ENCODE data around the gene AARS2.
"Not testable (repeated sequence)": the region's sequence is repeated elsewhere in the genome, so short reads cannot be mapped to it uniquely, and the experiment has no call there.

AARS2 gene
- total RNA-seq: 30.2 to 58.1 reads per million in 2 donors

GRCh38 chr6:44312901-44313788 lies at the start of gene AARS2:
Gene AARS2 (minus strand): TSS chr6:44313347. CDS start chr6:44313323, 24 bp downstream.
- peak; percentile 95 for DNase-seq

DNA sequence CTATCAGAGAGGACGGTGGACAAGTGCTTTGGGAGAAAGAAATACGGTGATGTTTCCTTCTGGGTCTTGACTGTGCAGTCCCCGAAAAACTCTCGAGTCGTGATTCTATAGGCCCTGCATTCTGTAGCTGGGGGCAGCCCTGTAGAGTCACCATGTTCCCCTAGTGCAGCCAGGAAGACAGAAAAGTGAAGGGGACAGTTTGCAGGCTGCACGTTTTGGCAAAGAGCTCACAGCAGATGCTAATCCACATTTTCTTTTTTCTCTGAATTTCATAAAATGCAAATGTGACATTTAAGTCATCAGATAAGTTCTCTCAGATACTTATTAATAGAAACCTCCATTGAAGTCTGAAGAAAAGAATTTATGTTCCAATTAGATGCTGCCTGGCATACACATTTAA lies 48.8 kb upstream of the AARS2 start:
- DNase-seq: no peak

GRCh38 chr6:44359973-44360372 lies 46.8 kb upstream of the AARS2 start:
- no peak for DNase-seq

DNA sequence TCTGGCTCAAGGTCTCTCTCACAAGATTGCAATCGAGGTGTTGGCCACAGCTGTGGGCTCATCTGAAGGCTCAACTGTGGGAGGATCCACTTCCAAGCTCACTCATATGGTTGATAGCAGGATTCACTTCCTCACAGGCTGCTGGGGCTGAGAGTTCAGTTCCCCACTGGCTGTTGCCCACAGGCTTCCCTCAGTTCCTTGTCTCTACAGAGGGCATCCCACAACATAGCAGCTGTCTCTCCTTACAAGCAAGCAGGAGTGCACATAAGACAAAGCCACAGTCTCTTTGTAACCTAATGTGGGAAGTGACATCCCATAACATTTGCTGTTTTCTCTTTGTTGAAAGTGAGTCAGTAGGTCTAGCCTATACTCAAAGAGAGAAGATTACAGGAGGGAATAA lies 43.3 kb upstream of the AARS2 start:
- DNase-seq: no peak

DNA sequence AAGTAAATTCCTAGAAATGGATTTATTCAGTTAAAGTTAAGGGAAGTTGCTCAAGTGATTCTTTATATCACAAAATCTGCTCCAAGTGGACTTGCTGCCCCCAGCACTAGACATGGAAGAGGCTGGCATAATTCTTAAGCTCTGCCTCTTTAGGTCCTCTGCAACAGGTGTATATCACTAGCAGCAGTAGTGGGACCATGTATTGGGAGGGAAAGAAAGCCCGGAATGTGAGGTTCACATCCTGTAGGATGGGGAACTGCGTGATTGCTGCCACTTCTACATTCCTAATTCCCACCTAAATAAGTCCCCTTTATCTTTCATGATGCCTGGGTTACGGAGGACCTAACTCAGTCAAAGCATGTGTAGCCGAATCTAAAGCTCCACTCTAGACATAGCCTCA lies 42.5 kb upstream of the AARS2 start:
- no peak for DNase-seq

DNA sequence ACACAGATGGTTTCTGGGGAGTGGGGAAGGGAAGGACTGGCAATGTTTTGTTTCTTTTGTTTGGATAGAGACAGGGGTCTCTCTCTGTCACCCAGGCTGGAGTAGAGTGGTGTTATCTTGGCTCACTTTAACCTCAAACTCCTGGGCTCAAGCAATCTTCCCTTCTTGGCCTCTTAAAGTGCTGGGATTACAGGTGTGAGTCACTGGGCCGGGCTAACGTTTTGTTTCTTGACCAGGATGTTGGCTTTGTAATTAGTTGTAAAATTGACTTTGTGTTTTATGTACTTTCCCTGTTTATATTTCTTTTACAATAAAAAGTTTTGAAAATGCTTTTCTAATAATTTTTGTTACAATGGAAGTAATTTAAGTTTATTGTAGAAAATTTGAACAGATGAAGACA lies 40.2 kb upstream of the AARS2 start:
- no peak for DNase-seq

GRCh38 chr6:44352259-44352658 lies 39.1 kb upstream of the AARS2 start:
- no peak for DNase-seq

DNA sequence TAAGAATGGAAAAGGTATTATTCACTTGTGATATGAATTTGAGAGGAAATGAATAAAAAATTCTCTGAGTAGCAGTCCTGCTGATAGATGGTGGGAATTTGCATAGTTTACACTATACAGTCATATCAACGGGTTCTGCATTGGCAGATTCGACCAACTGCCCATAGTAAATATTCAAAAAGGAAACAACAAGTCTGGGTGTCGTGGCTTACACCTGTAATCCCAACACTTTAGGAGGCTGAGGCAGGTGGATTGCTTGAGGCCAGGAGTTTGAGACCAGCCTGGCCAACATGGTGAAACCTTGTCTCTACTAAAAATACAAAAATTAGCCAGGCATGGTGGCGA lies 37.5 kb upstream of the AARS2 start:
- DNase-seq: not testable (repeated sequence)

DNA sequence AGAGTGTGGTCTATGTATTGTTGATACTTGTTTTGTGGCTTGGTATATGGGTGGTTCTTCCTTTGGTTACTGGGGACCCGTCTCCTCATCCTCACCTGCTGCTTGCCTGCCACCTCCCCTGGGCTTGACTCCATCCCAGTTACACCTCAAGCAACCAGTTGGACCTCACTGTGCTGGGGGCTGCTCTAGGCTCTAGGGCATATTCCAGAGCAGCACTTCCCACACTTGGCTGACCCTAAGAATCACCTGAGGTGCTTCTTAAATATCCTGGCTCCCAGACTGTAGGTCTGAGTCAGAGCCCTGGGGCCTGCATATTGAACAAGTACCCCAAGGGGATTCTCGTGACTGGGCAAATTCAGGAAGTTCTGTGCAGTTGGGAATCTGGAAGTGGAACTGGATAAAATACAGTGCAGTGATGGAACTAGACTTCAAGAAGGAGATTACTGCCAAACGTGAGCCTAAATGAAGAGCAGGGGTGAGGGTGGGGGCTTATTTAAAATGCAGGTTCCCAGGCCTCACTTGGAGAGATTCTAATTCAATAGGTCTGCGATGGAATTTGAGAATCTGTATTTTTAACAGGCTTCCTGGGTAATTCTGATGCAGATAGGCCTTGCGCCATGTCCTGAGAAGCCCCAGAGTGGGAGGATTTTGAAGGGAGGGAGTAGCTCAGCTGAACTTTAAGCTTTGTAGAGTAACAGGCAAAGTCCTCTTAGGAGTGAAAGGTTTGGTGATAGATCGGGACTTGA lies 36.9 kb upstream of the AARS2 start:
- DNase-seq: no peak

GRCh38 chr6:44346818-44347217 lies 33.7 kb upstream of the AARS2 start:
- not testable (repeated sequence) for DNase-seq

DNA sequence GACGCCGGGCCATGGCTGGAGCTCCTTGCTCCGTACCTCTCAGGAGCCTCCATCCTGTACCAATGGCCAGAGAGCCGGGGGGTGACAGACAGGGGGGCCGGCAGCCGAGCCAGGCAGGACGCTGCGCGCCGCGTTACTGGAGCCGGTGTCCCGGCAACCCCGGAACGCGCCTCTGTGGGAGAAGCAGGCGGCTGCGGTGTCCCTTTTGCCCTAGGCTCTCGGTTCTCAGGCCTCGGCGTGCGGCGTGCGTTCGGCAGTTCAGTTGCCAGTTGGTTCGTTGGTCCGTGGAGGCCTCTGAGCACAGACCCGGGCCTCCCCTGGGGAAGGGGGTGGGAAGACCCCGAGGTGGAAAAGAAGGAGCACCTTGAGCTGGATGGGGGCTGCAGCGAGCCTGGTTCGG lies 29.3 kb upstream of the AARS2 start, which contains the start of gene SPATS1:
Gene SPATS1 (plus strand): TSS at position 162 of the 400 bp plus-strand sequence. CDS start 446 bp downstream, outside the sequence.
- DNase-seq: no peak

- no peak for DNase-seq
These were observed 28.9 kb upstream of the AARS2 start for GRCh38 chr6:44342052-44342451.

DNA sequence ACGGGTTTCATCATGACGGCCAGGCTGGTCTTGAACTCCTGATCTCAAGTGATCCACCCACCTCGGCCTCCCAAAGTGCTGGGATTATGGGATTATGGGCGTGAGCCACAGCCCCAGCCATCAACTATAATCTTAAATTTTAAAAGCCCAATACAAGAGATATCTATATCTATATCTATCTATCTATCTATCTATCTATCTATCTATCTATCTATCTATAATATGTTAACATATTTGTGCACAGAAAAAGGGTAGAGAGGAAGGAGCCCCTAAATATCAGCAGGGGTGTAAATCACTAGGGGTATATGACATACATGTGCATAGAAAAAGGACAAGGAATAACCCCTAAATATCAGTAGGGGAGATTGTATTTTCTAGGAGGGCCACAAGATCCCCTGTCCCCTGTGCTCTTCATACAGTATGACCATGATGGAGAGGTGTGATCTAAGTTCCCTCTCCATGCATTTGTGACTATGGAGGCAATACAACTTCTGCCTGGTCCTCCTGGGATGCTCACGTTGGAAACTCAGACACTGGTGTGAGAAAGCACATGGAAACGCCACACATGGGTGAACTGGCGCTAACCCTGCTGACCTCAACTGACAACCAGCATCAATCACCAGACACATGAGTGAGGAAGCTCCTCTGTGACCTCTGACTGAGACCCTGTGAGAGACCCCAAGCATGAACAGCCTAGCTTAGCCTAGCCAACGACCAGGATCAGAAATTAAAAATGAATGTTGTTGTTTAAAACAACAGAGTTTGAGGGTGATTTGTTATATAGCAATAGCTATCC lies 28.1 kb upstream of the AARS2 start:
- DNase-seq: no peak

- no peak for DNase-seq
These were observed 26.8 kb upstream of the AARS2 start for GRCh38 chr6:44339763-44340625.

DNA sequence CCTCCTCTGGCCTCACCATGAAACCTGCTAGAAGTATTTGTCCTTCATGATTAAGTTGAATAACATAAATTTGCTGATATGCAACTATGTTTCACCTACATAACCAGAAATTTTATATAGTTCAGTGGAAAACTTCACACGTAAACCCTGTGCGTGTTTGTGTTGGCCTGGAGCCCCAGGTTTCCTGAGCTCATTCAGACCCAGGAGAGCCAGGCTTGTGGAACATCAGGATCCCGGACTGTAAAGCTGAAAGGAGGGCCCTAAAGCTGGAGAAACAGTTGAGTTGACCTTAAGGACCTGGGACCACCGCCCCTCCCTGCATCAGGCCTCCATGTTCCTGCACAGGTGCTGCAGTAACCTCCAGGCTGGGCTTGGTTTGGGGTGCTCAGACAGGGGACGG lies 26.2 kb upstream of the AARS2 start:
- DNase-seq: no peak

- peak; percentile 50 for DNase-seq
These were observed 25.3 kb upstream of the AARS2 start for GRCh38 chr6:44338228-44339122.

- DNase-seq: no peak
These were observed 22.5 kb upstream of the AARS2 start for GRCh38 chr6:44335631-44336030.

DNA sequence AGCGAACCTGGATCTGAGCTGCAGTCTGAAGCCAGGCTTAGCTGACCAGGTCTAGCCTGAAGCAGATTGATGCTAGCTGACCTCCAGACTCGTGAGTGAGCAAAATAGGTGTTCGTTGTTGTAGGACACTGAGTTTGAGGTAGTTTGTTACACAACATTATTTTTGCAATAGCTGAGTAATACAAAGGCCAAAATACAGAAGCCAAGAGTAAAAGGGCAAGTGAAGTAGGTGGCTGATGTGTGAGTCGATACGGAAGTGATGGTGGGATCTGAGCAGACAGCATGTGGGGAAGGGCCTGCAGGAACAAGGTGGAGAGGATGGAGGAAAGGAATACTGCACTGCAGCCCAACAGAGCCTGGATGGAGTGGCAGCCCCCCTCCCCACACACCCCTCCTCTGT lies 20.8 kb upstream of the AARS2 start:
- no peak for DNase-seq

DNA sequence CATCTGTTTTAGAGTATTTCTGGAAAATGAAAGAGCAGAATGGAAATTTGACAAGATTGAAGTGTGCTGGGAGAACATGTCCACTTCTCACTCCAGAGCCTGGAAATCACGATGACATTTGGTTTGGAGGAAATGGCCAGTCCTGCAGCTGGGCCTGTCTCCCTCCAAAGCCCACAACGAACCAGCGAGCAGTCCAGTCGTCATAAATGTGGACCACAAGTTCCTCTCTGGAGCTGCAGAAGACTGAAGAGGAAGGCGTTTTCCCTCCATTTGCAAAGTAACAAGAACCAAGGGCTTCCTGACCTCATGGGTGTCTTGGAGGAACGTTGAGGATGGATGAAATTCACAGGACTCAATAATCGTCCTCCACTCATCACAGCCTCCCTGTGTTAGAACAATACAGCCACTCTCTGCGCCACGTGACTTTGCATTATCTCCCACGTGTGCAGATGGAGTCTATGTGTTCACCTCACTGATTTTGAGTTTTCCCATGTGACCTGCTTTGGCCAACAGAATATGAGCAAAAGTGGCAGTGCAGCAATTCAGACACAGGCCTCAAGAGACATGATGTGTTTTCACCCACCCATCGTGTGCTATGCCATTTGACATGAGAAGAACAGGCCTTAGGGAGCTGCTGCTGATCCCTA lies 20.2 kb upstream of the AARS2 start:
- DNase-seq: no peak

DNA sequence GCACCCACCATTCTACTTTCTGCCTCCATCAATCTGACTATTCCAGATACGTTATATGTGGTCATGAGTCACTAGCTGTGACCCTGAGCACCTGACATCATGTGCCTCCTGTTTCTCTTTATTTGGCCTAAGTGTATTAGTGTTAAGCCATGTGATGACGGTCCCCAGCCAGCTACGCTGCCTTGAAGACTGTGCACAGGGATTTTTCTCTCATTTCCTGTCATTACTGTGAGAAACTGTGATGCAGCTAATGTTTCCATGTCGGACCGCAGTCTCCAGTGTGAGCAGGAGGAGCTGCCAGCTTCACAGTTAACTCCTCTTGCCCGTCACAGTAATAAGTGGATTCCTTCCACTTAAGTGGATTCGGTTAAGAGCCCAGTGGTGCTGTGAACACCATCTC lies 19.4 kb upstream of the AARS2 start:
- DNase-seq: no peak

DNA sequence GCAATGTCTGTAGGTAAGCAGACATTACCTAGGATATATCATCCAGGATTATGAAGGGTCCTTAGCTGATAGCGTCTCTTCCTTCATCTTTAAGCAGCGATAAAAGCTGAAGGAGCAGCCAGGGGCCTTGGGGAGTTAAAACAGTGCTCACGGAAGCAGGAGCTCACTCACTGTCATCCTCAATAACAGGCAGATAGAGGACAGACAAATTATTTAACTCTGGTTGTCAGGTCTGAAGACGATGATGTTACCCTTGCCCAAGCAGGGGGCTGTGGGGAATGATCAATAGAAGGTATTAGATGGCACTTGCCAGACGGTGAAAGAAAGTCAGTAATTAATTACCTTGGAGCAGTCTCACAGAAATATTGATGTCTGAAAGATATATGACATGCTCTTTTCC lies 16.7 kb upstream of the AARS2 start:
- DNase-seq: no peak
